Ammon's horn (tissue), 1 donor: ENCODE results near the gene ZNF700.
"Not testable (repeated sequence)": the region's sequence is repeated elsewhere in the genome, so short reads cannot be mapped to it uniquely, and the experiment has no call there.

Source experiments
- DNase-seq: peaks from one replicate; pipeline ENCODE4 v3.0.0-alpha.2; 2016; ENCODE audit warnings: low spot score

ZNF700 gene

GRCh38 chr19:11941361-11941887 is 16.5 kb downstream of the ZNF700 start:
- DNase-seq = not testable (repeated sequence)

GRCh38 chr19:11942008-11942842 is 17.3 kb downstream of the ZNF700 start:
- DNase-seq = no peak

- DNase-seq = no peak
These were observed 17.9 kb downstream of the ZNF700 start for GRCh38 chr19:11942843-11943108.

- DNase-seq = no peak
These were observed 19.7 kb downstream of the ZNF700 start for GRCh38 chr19:11944656-11945055.

- no peak for DNase-seq
These were observed 23.7 kb downstream of the ZNF700 start for GRCh38 chr19:11948646-11949045.

- no peak for DNase-seq
These were observed 24.3 kb downstream of the ZNF700 start for GRCh38 chr19:11949201-11949600.

GRCh38 chr19:11949614-11950080 is 24.7 kb downstream of the ZNF700 start:
- DNase-seq = not testable (repeated sequence)

- no peak for DNase-seq
These were observed 25.4 kb downstream of the ZNF700 start for GRCh38 chr19:11950312-11950711.

- peak; percentile 86 for DNase-seq
These were observed 38.9 kb downstream of the ZNF700 start for GRCh38 chr19:11963566-11964355.

- no peak for DNase-seq
These were observed 39.6 kb downstream of the ZNF700 start for GRCh38 chr19:11964496-11964857.

GRCh38 chr19:11964858-11965645 is 40.1 kb downstream of the ZNF700 start, which contains the start of gene ZNF763:
Gene ZNF763 (plus strand): TSS chr19:11965040. CDS start chr19:11965209, 169 bp downstream.
- peak; percentile 97 for DNase-seq

- no peak for DNase-seq
These were observed 45.3 kb downstream of the ZNF700 start for GRCh38 chr19:11970174-11970573.

- peak; percentile 27 for DNase-seq
These were observed 46.1 kb downstream of the ZNF700 start for GRCh38 chr19:11971041-11971440.

- no peak for DNase-seq
These were observed 48.3 kb downstream of the ZNF700 start for GRCh38 chr19:11973019-11973810.

- DNase-seq = no peak
These were observed 53.7 kb downstream of the ZNF700 start for GRCh38 chr19:11978492-11979100.

GRCh38 chr19:11979527-11979926 is 54.6 kb downstream of the ZNF700 start:
- DNase-seq = no peak

GRCh38 chr19:11982526-11982925 is 57.6 kb downstream of the ZNF700 start:
- DNase-seq = no peak

- DNase-seq = no peak
These were observed 60.1 kb downstream of the ZNF700 start for GRCh38 chr19:11984986-11985385.

GRCh38 chr19:11986754-11987153 is 61.8 kb downstream of the ZNF700 start:
- no peak for DNase-seq

- peak; percentile 97 for DNase-seq
These were observed 62.7 kb downstream of the ZNF700 start for GRCh38 chr19:11987405-11988281.
